SU-DHL-6 (cell line): ENCODE data around the gene FADS3.

ENCODE experiments used
- EZH2phosphoT487 ChIP-seq: fragments of 200-600 bp; sonication (generic), shearing (Covaris generic); conservative IDR thresholded peaks from 2 replicates; pipeline ENCODE4 v1.6.1; 2018; ENCODE audit warnings: mild to moderate bottlenecking, antibody characterized with exemption, low read length, moderate library complexity, mixed read lengths
- TF ChIP-seq, protein P1 (sequence below): fragments of 200-600 bp; sonication (generic); IDR thresholded peaks from one replicate; pipeline ENCODE4 v1.5.1; 2017; ENCODE audit warnings: antibody characterized with exemption, mild to moderate bottlenecking, low read length, moderate library complexity; ENCODE audit not compliant: insufficient read depth, poor library complexity, severe bottlenecking

DNA sequence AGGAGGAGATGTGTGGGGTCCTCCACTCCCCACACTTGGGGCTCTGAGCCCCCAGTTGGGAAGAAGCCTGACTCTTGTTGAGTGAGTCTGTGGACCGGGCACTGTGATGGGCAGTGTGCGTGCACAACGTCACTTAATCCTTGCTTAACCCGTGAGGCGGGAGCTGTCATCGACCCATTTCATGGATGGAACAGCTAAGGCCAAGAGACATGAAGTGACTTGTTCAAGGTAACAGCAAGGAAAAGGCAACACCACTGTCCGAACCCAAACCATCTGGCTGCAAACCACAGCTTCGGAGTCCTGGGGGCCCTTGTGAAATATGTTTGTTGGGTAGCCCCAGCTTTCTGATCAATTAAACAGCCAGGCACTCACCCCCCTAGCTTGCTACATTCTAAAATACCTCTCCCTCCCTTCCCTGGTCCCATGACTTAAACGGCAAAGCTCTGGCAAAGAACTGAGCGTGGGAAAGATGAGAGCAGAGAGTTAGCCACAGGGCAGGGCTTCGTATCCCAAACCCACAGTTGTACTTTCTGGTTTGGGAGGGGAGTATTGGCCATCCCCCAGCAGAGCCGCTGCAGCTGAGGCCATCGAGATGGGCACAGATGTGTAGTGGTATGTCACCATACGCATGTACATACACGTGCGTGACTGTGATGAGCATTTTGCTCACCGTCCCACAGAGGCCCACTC is 37.0 kb downstream of the FADS3 start:
- TF ChIP-seq, protein P1, sequence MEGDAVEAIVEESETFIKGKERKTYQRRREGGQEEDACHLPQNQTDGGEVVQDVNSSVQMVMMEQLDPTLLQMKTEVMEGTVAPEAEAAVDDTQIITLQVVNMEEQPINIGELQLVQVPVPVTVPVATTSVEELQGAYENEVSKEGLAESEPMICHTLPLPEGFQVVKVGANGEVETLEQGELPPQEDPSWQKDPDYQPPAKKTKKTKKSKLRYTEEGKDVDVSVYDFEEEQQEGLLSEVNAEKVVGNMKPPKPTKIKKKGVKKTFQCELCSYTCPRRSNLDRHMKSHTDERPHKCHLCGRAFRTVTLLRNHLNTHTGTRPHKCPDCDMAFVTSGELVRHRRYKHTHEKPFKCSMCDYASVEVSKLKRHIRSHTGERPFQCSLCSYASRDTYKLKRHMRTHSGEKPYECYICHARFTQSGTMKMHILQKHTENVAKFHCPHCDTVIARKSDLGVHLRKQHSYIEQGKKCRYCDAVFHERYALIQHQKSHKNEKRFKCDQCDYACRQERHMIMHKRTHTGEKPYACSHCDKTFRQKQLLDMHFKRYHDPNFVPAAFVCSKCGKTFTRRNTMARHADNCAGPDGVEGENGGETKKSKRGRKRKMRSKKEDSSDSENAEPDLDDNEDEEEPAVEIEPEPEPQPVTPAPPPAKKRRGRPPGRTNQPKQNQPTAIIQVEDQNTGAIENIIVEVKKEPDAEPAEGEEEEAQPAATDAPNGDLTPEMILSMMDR: no peak
- TF ChIP-seq EZH2phosphoT487: no peak
